IMR-90 (cell line): ENCODE data around the gene ADRA2B. TPM values are rescaled to one million over a fixed set of nuclear protein-coding genes. Genes with fewer than 3 reads are reported as not detected.

Experiments
- ATAC-seq: fragments of 200-7000 bp; cut with Tn5 transposase; 2 replicates; pipeline ENCODE4 v1.9.1; 2020; ENCODE audit warnings: low read depth, mild to moderate bottlenecking, moderate library complexity
- BruUV-seq: library from RNA; stranded (reverse); fragments of 400-500 nt; replicated peaks from 2 replicates; lab custom pipeline; 2021; lab: Mats Ljungman, UMichigan
- CTCF ChIA-PET: fragments of 300-600 bp; formaldehyde crosslinking; extraction: SDS; loops from one replicate; lab custom pipeline; 2021; ENCODE audit warnings: antibody characterized with exemption; lab: Yijun Ruan, JAX
- POLR2A ChIA-PET: fragments of 300-600 bp; sonication (Branson Sonifier 250); formaldehyde crosslinking; loops from one replicate; lab custom pipeline; 2022; ENCODE audit warnings: antibody characterized with exemption; ENCODE audit not compliant: unreplicated experiment; lab: Charles Lee
- DNase-seq: peaks from one replicate; pipeline ENCODE4 v3.0.0; 2013
- H2AFZ ChIP-seq: replicated peaks from 2 replicates; pipeline ENCODE3; 2013; ENCODE audit warnings: low read length, mild to moderate bottlenecking; ENCODE audit not compliant: poor library complexity
- H2AK5ac ChIP-seq: 2 replicates; pipeline ENCODE4 v1.6.1; 2013; ENCODE audit warnings: low read depth, low read length, inconsistent platforms
- H2AK9ac ChIP-seq: replicated peaks from 2 replicates; pipeline ENCODE3; 2013; ENCODE audit warnings: mild to moderate bottlenecking, low read depth, low read length, moderate library complexity; ENCODE audit not compliant: poor library complexity
- H2BK120ac ChIP-seq: 2 replicates; pipeline ENCODE4 v1.6.1; 2013; ENCODE audit warnings: low read depth, low read length, inconsistent platforms
- H2BK15ac ChIP-seq: 3 replicates; pipeline ENCODE4 v1.6.1; 2013; ENCODE audit warnings: low read depth, low read length, inconsistent platforms
- H2BK20ac ChIP-seq: 2 replicates; pipeline ENCODE4 v1.6.1; 2013; ENCODE audit warnings: low read depth, mild to moderate bottlenecking, inconsistent platforms, low read length, moderate library complexity
- H2BK5ac ChIP-seq: 2 replicates; pipeline ENCODE4 v1.6.1; 2013; ENCODE audit warnings: mild to moderate bottlenecking, low read depth, low read length, inconsistent platforms; ENCODE audit not compliant: poor library complexity, severe bottlenecking
- H3K14ac ChIP-seq: replicated peaks from 2 replicates; pipeline ENCODE4 v1.6.1; 2013; ENCODE audit warnings: low read depth, low read length, inconsistent platforms
- H3K18ac ChIP-seq: 2 replicates; pipeline ENCODE4 v1.6.1; 2013; ENCODE audit warnings: low read depth, low read length, control low read depth
- H3K23ac ChIP-seq: 2 replicates; pipeline ENCODE4 v1.6.1; 2013; ENCODE audit warnings: low read depth, low read length, inconsistent platforms
- H3K27ac ChIP-seq: 2 replicates; pipeline ENCODE4 v1.5.1; 2013; ENCODE audit warnings: mild to moderate bottlenecking, control low read depth, low read length; ENCODE audit not compliant: insufficient read depth
- H3K27me3 ChIP-seq: 2 replicates; pipeline ENCODE4 v1.6.1; 2013; ENCODE audit warnings: low read length; ENCODE audit not compliant: control insufficient read depth, insufficient read depth
- H3K36me3 ChIP-seq: 2 replicates; pipeline ENCODE4 v1.6.1; 2013; ENCODE audit warnings: low read length, mixed read lengths; ENCODE audit not compliant: control insufficient read depth, insufficient read depth
- H3K4ac ChIP-seq: 2 replicates; pipeline ENCODE4 v1.6.1; 2013; ENCODE audit warnings: low read depth, low read length, inconsistent platforms
- H3K4me1 ChIP-seq: 2 replicates; pipeline ENCODE4 v1.6.1; 2013; ENCODE audit warnings: low read length, mixed read lengths; ENCODE audit not compliant: control insufficient read depth, insufficient read depth
- H3K4me2 ChIP-seq: 2 replicates; pipeline ENCODE4 v1.6.1; 2013; ENCODE audit warnings: low read depth, mild to moderate bottlenecking, control low read depth, low read length, moderate library complexity
- H3K4me3 ChIP-seq: 2 replicates; pipeline ENCODE4 v1.5.1; 2013; ENCODE audit warnings: low read depth, mild to moderate bottlenecking, control low read depth, low read length, moderate library complexity; ENCODE audit not compliant: insufficient read depth
- H3K56ac ChIP-seq: 2 replicates; pipeline ENCODE4 v1.6.1; 2013; ENCODE audit warnings: low read length, inconsistent platforms; ENCODE audit not compliant: insufficient read depth; ENCODE audit errors: extremely low read depth
- H3K79me1 ChIP-seq, 2 experiments: 2 replicates each; pipeline ENCODE4 v1.6.1; 2013; ENCODE audit warnings: low read length in 2 of 2, inconsistent platforms in 1 of 2, low read depth in 1 of 2
- H3K9ac ChIP-seq: 2 replicates; pipeline ENCODE4 v1.6.1; 2013; ENCODE audit warnings: low read depth, low read length, control low read depth
- H3K9me1 ChIP-seq: 2 replicates; pipeline ENCODE4 v1.6.1; 2013; ENCODE audit warnings: low read length, inconsistent platforms; ENCODE audit not compliant: insufficient read depth
- H3K9me3 ChIP-seq: 2 replicates; pipeline ENCODE4 v1.6.1; 2013; ENCODE audit warnings: low read length; ENCODE audit not compliant: control insufficient read depth, insufficient read depth
- H4K20me1 ChIP-seq: 2 replicates; pipeline ENCODE4 v1.6.1; 2013; ENCODE audit warnings: low read length, inconsistent platforms; ENCODE audit not compliant: insufficient read depth
- H4K5ac ChIP-seq: 2 replicates; pipeline ENCODE4 v1.6.1; 2013; ENCODE audit warnings: mild to moderate bottlenecking, low read depth, low read length, control low read depth
- H4K8ac ChIP-seq, 2 experiments: 2 replicates each; pipeline ENCODE4 v1.6.1; 2013; ENCODE audit warnings: low read depth in 2 of 2, low read length in 2 of 2, control low read depth in 1 of 2, inconsistent platforms in 1 of 2
- H4K91ac ChIP-seq: 2 replicates; pipeline ENCODE4 v1.6.1; 2013; ENCODE audit warnings: low read depth, low read length, inconsistent platforms; ENCODE audit not compliant: insufficient read depth
- BHLHE40 ChIP-seq: fragments of 150-350 bp; IDR thresholded peaks from 2 replicates; pipeline ENCODE4 v1.6.1; 2016; ENCODE audit warnings: mild to moderate bottlenecking, low read depth, low read length
- CHD1 ChIP-seq: IDR thresholded peaks from 2 replicates; pipeline ENCODE4 v1.6.1; 2012; ENCODE audit warnings: low read depth, low read length, improper control_type of control experiment
- FOS ChIP-seq: fragments of 150-350 bp; IDR thresholded peaks from 2 replicates; pipeline ENCODE4 v1.6.1; 2016; ENCODE audit warnings: low read depth, low read length
- MAZ ChIP-seq: IDR thresholded peaks from 2 replicates; pipeline ENCODE4 v1.6.1; 2012; ENCODE audit warnings: low read depth, mild to moderate bottlenecking, low read length, improper control_type of control experiment, moderate library complexity, borderline replicate concordance
- MXI1 ChIP-seq: IDR thresholded peaks from 2 replicates; pipeline ENCODE4 v1.6.1; 2012; ENCODE audit warnings: low read depth, mild to moderate bottlenecking, low read length, moderate library complexity, borderline replicate concordance
- NFE2L2 ChIP-seq: fragments of 150-350 bp; IDR thresholded peaks from 2 replicates; pipeline ENCODE4 v1.6.1; 2016; ENCODE audit warnings: low read depth, mild to moderate bottlenecking, low read length
- RAD21 ChIP-seq: IDR thresholded peaks from 2 replicates; pipeline ENCODE4 v1.6.1; 2012; ENCODE audit warnings: low read length, improper control_type of control experiment
- RCOR1 ChIP-seq: IDR thresholded peaks from 2 replicates; pipeline ENCODE4 v1.6.1; 2012; ENCODE audit warnings: mild to moderate bottlenecking, low read length, improper control_type of control experiment; ENCODE audit not compliant: insufficient replicate concordance
- RFX5 ChIP-seq: IDR thresholded peaks from 2 replicates; pipeline ENCODE4 v1.8.0; 2012; ENCODE audit warnings: low read depth, mild to moderate bottlenecking, low read length, moderate library complexity
- SMC3 ChIP-seq: fragments of 150-350 bp; IDR thresholded peaks from 2 replicates; pipeline ENCODE4 v1.6.1; 2016; ENCODE audit warnings: low read depth, mild to moderate bottlenecking, antibody characterized with exemption, low read length, moderate library complexity
- WGBS, 2 experiments: methylation state at CpG; one replicate each; pipeline versions ENCODE4 v1.1.5 to v1.1.7; 2013; ENCODE audit warnings: missing lambda C conversion rate in 2 of 2; ENCODE audit not compliant: insufficient read length in 1 of 2; ENCODE audit errors: extremely low coverage in 2 of 2; 5-methylcytosine and 5-hydroxymethylcytosine counted together
- dilution Hi-C: fragments of 300-500 bp; cut with HindIII; formaldehyde crosslinking; loops from one replicate; pipeline ENCODE4 v1.14.3; 2018; ENCODE audit warnings: low sequenced_read_pairs; ENCODE audit not compliant: unreplicated experiment
- in situ Hi-C: fragments of 300-500 bp; cut with MboI; formaldehyde crosslinking; loops from 3 replicates; pipeline ENCODE4 v1.14.3; 2019; ENCODE audit warnings: low sequenced_read_pairs, inconsistent platforms, mixed read lengths
- intact Hi-C: fragments of 100-400 bp; cut with micrococcal nuclease; formaldehyde crosslinking; loops from 2 replicates; pipeline ENCODE4 v1.10.0; 2022
- polyA plus RNA-seq, 3 experiments: library from polyadenylated mRNA; depleted of rRNA; stranded (reverse); fragments of >200 nt; gene quantifications; 2 replicates each; pipeline ENCODE4 v1.2.3, GENCODE V29; 2012; ENCODE audit warnings: low replicate concordance in 1 of 3
- total RNA-seq: library from RNA; depleted of rRNA; stranded (reverse); fragments of >200 nt; gene quantifications from 2 replicates; pipeline ENCODE4 v1.2.3, GENCODE V29; 2012
- TF ChIP-seq, protein P1 (sequence below): conservative IDR thresholded peaks from 2 replicates; pipeline ENCODE4 v1.5.1; 2012; ENCODE audit warnings: mild to moderate bottlenecking, low read depth, low read length, improper control_type of control experiment
- TF ChIP-seq, protein P2 (sequence below): fragments of 150-350 bp; IDR thresholded peaks from 2 replicates; pipeline ENCODE4 v1.6.1; 2017; ENCODE audit warnings: mild to moderate bottlenecking, antibody characterized with exemption, low read length, low read depth
- TF ChIP-seq, protein P3 (sequence below): fragments of 150-350 bp; IDR thresholded peaks from 2 replicates; pipeline ENCODE4 v1.6.1; 2016; ENCODE audit warnings: low read depth, mild to moderate bottlenecking, low read length, moderate library complexity, borderline replicate concordance

ADRA2B gene
- total and polyA plus RNA-seq, 2 of the 4 experiments (the other 2 are of a cell fraction), result not detected

DNA sequence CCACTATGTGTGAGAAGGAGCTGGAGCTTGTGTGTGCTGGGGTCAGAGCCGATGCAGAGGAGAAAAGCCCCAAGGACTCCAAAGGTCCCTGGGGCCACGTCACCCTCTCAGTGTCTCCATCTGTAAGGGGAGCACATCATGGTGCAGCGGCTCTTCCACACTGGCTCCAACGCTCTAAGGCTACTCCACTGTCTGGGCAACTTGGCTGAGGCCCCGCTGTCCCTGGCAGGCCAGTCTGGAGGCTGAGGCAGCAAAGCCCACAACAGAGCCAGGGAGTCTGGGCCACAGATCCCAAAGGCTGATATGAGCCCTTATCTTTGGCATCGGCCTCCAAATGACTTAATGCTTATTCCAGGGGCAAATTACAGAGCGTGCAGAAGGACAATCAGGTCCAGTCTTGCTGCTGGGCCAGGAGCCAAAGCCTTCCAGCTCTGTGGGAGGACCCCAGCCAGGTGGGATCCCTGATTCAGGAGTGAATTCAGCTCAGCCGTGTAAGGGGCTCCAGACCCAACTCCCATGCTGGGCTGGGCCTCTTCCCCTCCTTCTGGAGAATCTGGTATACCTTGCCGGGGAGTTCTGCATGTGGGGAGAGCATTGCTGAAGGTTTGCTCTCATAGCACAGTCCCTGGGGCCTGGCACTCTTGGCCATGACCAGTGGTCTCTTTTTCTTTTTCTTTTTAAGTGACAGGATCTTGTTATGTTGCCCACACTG, 30.7 kb upstream of the ADRA2B start:
- H3K27me3 ChIP-seq, result no peaks in the 10 kb centered on the region
- no peak overlapping the region for H3K4me3 ChIP-seq
- dilution Hi-C loops, result no loop called here
- no peak overlapping the region for H3K18ac ChIP-seq
- H4K20me1 ChIP-seq, result no peaks in the 10 kb centered on the region; the same call in 1 of the 2 replicates
- H3K14ac ChIP-seq, result no peak overlapping the region
- H3K9me3 ChIP-seq, result no peaks in the 10 kb centered on the region
- POLR2A ChIA-PET, result no interaction called here
- no peak overlapping the region for H2AK5ac ChIP-seq
- no peak overlapping the region for H3K9ac ChIP-seq
- TF ChIP-seq, protein P1, sequence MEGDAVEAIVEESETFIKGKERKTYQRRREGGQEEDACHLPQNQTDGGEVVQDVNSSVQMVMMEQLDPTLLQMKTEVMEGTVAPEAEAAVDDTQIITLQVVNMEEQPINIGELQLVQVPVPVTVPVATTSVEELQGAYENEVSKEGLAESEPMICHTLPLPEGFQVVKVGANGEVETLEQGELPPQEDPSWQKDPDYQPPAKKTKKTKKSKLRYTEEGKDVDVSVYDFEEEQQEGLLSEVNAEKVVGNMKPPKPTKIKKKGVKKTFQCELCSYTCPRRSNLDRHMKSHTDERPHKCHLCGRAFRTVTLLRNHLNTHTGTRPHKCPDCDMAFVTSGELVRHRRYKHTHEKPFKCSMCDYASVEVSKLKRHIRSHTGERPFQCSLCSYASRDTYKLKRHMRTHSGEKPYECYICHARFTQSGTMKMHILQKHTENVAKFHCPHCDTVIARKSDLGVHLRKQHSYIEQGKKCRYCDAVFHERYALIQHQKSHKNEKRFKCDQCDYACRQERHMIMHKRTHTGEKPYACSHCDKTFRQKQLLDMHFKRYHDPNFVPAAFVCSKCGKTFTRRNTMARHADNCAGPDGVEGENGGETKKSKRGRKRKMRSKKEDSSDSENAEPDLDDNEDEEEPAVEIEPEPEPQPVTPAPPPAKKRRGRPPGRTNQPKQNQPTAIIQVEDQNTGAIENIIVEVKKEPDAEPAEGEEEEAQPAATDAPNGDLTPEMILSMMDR, result no peak
- no peak for TF ChIP-seq RCOR1
- TF ChIP-seq MXI1, result no peak
- TF ChIP-seq RFX5, result no peak
- TF ChIP-seq CHD1, result no peak
- TF ChIP-seq, protein P2, sequence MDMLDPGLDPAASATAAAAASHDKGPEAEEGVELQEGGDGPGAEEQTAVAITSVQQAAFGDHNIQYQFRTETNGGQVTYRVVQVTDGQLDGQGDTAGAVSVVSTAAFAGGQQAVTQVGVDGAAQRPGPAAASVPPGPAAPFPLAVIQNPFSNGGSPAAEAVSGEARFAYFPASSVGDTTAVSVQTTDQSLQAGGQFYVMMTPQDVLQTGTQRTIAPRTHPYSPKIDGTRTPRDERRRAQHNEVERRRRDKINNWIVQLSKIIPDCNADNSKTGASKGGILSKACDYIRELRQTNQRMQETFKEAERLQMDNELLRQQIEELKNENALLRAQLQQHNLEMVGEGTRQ, result no peak
- no peak for TF ChIP-seq SMC3
- TF ChIP-seq NFE2L2, result no peak
- TF ChIP-seq RAD21, result no peak
- TF ChIP-seq FOS, result no peak
- no peak for TF ChIP-seq BHLHE40
- no peak for TF ChIP-seq MAZ
- TF ChIP-seq, protein P3, sequence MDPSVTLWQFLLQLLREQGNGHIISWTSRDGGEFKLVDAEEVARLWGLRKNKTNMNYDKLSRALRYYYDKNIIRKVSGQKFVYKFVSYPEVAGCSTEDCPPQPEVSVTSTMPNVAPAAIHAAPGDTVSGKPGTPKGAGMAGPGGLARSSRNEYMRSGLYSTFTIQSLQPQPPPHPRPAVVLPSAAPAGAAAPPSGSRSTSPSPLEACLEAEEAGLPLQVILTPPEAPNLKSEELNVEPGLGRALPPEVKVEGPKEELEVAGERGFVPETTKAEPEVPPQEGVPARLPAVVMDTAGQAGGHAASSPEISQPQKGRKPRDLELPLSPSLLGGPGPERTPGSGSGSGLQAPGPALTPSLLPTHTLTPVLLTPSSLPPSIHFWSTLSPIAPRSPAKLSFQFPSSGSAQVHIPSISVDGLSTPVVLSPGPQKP, result no peak
- ATAC-seq (no peak), DNase-seq (no peak)
- H3K79me1 ChIP-seq, result peaks cover 0 to 4% of the 10 kb centered on the region in 2 experiments; a peak in 1 of 4 replicates
- H4K5ac ChIP-seq, result no peak overlapping the region
- H4K8ac ChIP-seq, result no peak overlapping the region
- CTCF ChIA-PET, result interaction anchor here (1.5 kb wide), 1 partner anchor 27 kb away, joined by 4 read pairs; no protein-coding TSS in a partner anchor
- H2BK5ac ChIP-seq, result no peak overlapping the region
- H3K36me3 ChIP-seq, result no peaks in the 10 kb centered on the region
- H2AFZ ChIP-seq, result no peak overlapping the region
- H3K4me1 ChIP-seq, result peaks cover 5% of the 10 kb centered on the region; the same call in 1 of the 2 replicates
- H3K4ac ChIP-seq, result no peak overlapping the region
- no peak overlapping the region for H2BK20ac ChIP-seq
- H3K4me2 ChIP-seq, result no peak overlapping the region
- H3K9me1 ChIP-seq, result no peaks in the 10 kb centered on the region
- WGBS, 2 experiments, result 77% methylated on average over 7 of the region's 9 CpGs; no CpG with 5 or more reads in 1 of the 2 experiments
- intact Hi-C loops, result loop anchor here (5.0 kb wide), 1 partner anchor 60 kb away; the partner anchor contains the start of gene STARD7
- H3K23ac ChIP-seq, result no peak overlapping the region
- no peak overlapping the region for H2AK9ac ChIP-seq
- no TSS peak for BruUV-seq
- no peak overlapping the region for H4K91ac ChIP-seq
- no peak overlapping the region for H3K27ac ChIP-seq
- in situ Hi-C loops, result no loop called here
- H3K56ac ChIP-seq, result no peak overlapping the region
- H2BK120ac ChIP-seq, result no peak overlapping the region
- H2BK15ac ChIP-seq, result no peak overlapping the region
